HEK293T (cell line): Measurements from ENCODE around the gene PIP4K2B.

Experiments
- BHLHE40 ChIP-seq: fragments of 450-650 bp; IDR thresholded peaks from 2 replicates; pipeline ENCODE4 v1.6.1; 2016; ENCODE audit warnings: mild to moderate bottlenecking, moderate library complexity, borderline replicate concordance
- FOXK2 ChIP-seq: fragments of 450-650 bp; IDR thresholded peaks from 2 replicates; pipeline ENCODE4 v1.6.1; 2016; ENCODE audit warnings: mild to moderate bottlenecking

GRCh38 chr17:38751808-38752307 is 47.5 kb downstream of the PIP4K2B start:
- no peak for TF ChIP-seq BHLHE40
- no peak for TF ChIP-seq FOXK2
